HG03066 (cell line): ENCODE results near the gene OR4M1.
"Not testable (repeated sequence)": the region's sequence is repeated elsewhere in the genome, so short reads cannot be mapped to it uniquely, and the experiment has no call there.

Source experiments
- ATAC-seq: cut with Tn5 transposase; IDR thresholded peaks from one replicate; pipeline ENCODE4 v1.9.1; 2021; ENCODE audit warnings: low read depth; ENCODE audit not compliant: unreplicated experiment

The OR4M1 gene, protein sequence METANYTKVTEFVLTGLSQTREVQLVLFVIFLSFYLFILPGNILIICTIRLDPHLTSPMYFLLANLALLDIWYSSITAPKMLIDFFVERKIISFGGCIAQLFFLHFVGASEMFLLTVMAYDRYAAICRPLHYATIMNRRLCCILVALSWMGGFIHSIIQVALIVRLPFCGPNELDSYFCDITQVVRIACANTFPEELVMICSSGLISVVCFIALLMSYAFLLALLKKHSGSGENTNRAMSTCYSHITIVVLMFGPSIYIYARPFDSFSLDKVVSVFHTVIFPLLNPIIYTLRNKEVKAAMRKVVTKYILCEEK

GRCh38 chr14:19773204-19773603 is at the start of gene OR4M1:
Gene OR4M1, plus strand, starts transcription at chr14:19773504. Its CDS starts 6,819 bp downstream, at chr14:19780323.
- not testable (repeated sequence) for ATAC-seq

GRCh38 chr14:19729359-19729758 is 43.9 kb upstream of the OR4M1 start:
- ATAC-seq = no peak

- ATAC-seq = no peak
Observed at GRCh38 chr14:19729763-19730162, 43.5 kb upstream of the OR4M1 start.

GRCh38 chr14:19733893-19734292 is 39.4 kb upstream of the OR4M1 start:
- not testable (repeated sequence) for ATAC-seq

DNA sequence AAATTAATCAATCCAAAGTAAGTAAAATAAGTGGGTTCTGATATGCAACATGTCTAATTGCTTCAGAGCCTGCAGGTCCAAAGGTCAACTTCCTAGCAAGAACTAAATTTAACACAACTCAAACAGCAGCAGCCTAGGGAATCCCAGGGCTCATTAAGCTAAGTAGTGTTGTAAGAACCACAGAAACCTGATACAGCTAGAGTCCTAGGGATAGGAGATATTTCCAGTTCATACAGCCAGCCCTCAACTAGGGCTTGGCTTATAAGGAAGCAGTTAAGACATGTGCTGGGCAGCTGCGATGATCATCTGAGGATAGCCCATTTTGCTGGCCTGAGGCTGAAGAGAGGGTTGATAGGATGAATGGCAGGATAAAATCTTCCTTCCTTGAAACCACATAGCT is 30.0 kb upstream of the OR4M1 start, which contains the start of gene OR4Q3:
Gene OR4Q3 (plus strand): TSS at position 316 of the 400 bp plus-strand sequence.
- no peak for ATAC-seq

DNA sequence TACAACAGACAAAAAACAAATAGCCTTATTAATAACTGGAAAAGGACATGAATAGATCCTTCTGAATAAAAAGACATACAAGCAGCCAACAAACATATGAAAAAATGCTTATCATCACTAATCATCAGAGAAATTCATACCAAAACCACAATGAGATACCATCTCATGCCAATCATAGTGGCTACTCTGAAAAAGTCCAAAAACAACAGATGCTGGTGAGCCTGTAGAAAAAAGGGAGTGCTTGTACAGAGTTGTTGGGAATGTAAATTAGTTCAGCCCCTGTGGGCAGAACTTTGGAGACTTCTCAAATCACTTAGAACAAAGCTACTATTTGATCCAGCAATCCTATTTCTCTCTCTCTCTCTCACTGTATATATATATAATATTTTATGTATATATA is 21.0 kb upstream of the OR4M1 start:
- not testable (repeated sequence) for ATAC-seq

- ATAC-seq = no peak
Observed at GRCh38 chr14:19754172-19754571, 19.1 kb upstream of the OR4M1 start.

GRCh38 chr14:19771491-19771890 is 1.8 kb upstream of the OR4M1 start:
- ATAC-seq = not testable (repeated sequence)

GRCh38 chr14:19771895-19772430 is 1.3 kb upstream of the OR4M1 start:
- no peak for ATAC-seq

DNA sequence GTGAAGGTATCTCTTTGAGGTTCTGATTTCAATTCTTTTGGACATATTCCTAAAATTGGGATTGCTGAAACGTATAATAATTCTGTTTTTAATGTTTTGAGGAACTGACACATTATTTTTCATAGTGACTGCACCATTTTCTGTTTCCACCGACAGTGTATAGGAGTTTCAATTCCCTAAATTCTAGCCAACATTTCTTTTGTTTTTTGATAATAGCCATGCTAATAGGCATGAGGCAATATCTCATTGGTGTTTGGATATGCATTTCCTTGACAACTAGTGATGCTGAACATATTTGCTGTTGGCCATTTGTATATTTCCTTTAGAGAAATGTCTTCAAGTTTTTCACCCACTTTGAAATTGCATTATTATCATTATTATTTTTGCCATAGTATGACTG is 850 bp upstream of the OR4M1 start:
- ATAC-seq = not testable (repeated sequence)

- ATAC-seq = no peak
Observed at GRCh38 chr14:19775587-19775986, 2.3 kb downstream of the OR4M1 start.

DNA sequence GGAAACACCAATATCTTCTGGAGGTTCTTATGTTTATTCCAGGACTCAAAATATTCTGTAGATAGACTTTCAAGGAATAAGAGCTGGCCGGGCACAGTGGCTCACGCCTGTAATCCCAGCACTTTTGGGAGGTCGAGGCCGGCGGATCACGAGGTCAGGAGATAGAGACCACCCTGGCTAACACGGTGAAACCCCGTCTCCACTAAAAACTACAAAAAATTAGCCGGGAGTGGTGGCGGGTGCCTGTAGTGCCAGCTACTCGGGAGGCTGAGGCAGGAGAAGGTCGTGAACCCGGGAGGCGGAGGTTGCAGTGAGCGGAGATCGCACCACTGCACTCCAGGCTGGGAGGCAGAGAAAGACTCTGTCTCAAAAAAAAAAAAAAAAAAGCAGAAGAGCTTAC is 12.5 kb downstream of the OR4M1 start:
- ATAC-seq = not testable (repeated sequence)

DNA sequence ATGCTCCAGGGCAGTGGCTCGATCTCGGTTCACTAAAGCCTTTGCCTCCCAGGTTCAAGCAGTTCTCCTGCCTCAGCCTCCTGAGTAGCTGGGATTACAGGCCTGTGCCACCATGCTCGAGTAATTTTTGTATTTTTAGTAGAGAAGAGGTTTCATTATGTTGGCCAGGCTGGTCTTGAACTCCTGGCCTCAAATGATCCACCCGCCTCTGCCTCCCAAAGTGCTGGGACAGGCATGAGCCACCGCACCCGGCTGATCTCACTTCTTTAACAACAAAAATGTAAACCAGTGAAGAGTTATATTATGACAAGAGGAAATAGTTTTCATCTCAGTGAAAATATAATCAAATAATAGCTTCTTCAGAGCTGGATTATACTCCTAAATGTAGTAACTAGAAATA is 14.0 kb downstream of the OR4M1 start:
- ATAC-seq = not testable (repeated sequence)

DNA sequence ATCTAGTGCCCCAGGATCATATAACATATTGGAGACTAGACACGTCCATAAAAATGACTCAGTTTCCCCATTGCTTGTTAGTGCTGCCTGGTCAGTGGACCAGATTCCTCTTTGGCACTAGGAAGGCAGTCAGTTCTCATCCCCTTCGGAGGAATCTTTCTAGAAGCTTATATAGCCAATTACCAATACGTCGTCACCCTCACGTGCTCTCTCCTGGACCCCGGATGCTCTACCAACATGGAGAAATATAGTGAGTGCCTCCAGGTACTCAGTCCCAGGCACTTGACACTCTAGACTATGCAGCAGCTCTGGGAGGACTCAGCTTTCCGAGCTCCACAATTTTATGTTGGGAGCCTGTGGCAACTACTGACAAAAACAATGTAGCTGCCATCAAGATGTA is 14.8 kb downstream of the OR4M1 start:
- ATAC-seq = not testable (repeated sequence)

- ATAC-seq = not testable (repeated sequence)
Observed at GRCh38 chr14:19796520-19797108, 23.3 kb downstream of the OR4M1 start.

DNA sequence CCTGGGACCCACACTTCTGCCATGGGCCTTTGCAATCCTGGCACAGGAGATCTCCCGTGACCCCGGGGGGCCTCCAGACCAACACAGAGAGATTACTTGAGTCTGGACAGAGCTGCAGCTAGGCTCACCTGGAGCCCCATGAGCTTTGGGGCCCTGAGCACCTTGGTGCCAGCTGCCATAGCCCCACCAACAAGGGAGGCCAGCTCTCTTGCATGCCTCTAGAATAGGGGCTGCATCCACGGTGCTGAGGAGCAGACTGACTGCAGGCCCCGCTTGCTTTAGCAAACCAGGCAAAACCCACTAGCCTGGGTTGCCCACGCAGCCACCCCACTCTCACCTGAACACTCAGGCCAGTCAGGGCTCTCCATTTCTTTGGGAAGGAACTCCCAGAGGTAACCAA is 26.6 kb downstream of the OR4M1 start:
- no peak for ATAC-seq

DNA sequence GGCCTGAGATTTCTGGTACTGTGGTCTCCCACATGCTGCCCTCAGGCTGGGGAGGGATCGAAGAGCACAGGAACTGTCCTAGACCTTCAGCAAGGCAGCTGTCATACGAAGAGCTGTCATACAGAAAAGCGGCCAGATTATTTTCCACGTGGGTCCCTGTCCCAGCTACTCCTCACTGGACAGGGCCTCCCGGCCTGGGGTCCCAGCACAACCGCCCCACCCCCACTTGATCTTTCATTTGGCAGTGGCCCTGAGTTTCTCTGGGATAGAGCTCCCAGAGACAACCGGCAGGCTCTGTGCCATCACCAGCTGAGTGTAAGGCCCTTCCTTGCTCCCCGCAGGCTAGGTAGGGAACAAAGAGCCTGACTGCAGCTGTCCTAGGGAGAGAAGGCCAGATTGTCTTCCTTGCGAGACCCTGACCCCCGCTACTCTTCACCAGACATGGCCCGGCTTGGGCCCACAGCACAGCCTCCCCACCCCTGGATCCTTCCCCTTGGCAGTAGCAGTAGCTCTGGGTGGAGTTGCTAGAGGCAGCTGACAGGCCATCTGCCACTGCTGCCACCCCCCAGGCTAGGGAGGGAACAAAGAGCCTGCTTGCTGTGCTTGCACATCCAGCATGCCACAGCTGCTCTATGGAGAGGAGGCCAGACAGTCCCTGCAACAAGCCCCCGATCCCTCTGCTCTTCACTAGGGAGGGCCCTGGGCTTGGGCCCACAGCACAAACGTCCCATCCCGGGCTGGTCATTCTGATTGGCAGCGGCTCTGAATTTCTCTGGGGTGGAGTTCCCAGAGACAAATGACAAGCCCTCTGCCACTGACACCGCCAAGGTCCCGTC is 27.2 kb downstream of the OR4M1 start:
- no peak for ATAC-seq

GRCh38 chr14:19801118-19801464 is 27.8 kb downstream of the OR4M1 start:
- ATAC-seq = no peak

GRCh38 chr14:19803470-19803869 is 30.2 kb downstream of the OR4M1 start, which contains the start of gene OR4N2:
Gene OR4N2, plus strand, starts transcription at chr14:19803770. Its CDS starts 23,679 bp downstream, at chr14:19827449.
- ATAC-seq = not testable (repeated sequence)

- ATAC-seq = not testable (repeated sequence)
Observed at GRCh38 chr14:19813171-19813920, 40.0 kb downstream of the OR4M1 start.
